H1 (cell line): ENCODE data around the gene TASP1. TPM values are rescaled to one million over a fixed set of nuclear protein-coding genes. Genes with fewer than 3 reads are reported as not detected.

Experiments
- CTCF ChIA-PET: fragments of 300-600 bp; sonication (Branson Sonifier 250); formaldehyde crosslinking; loops from one replicate; lab custom pipeline; 2021; ENCODE audit not compliant: partially characterized antibody; lab: Charles Lee
- POLR2A ChIA-PET: fragments of 300-600 bp; sonication (Branson Sonifier 250); formaldehyde crosslinking; loops from one replicate; lab custom pipeline; 2021; ENCODE audit warnings: inconsistent platforms; ENCODE audit not compliant: partially characterized antibody; lab: Charles Lee
- DNase-seq, 2 experiments: peaks; one replicate each; pipeline versions ENCODE4 v3.0.0 to v3.0.0-alpha.2; 2010 to 2022; ENCODE audit warnings: low spot score in 2 of 2, low read depth in 1 of 2, mixed read lengths in 1 of 2
- FAIRE-seq: peaks from 2 replicates; lab custom pipeline; 2011; peaks lifted over from hg19 to GRCh38; lab: Jason Lieb, UNC
- H2AFZ ChIP-seq: 2 replicates; pipeline ENCODE4 v1.8.1; 2012; ENCODE audit warnings: low read length, inconsistent platforms
- H2AK5ac ChIP-seq: 2 replicates; pipeline ENCODE4 v1.6.1; 2013; ENCODE audit warnings: low read depth, low read length
- H2BK120ac ChIP-seq: replicated peaks from 2 replicates; pipeline ENCODE3; 2013; ENCODE audit warnings: low read depth, low read length, inconsistent platforms
- H2BK12ac ChIP-seq: 2 replicates; pipeline ENCODE4 v1.6.1; 2013; ENCODE audit warnings: low read depth, low read length
- H2BK15ac ChIP-seq: 2 replicates; pipeline ENCODE4 v1.6.1; 2013; ENCODE audit warnings: low read length
- H2BK20ac ChIP-seq: 2 replicates; pipeline ENCODE4 v1.6.1; 2013; ENCODE audit warnings: low read length
- H2BK5ac ChIP-seq: 2 replicates; pipeline ENCODE4 v1.6.1; 2013; ENCODE audit warnings: low read depth, low read length
- H3K14ac ChIP-seq: 2 replicates; pipeline ENCODE4 v1.6.1; 2013; ENCODE audit warnings: inconsistent platforms; ENCODE audit not compliant: insufficient read length
- H3K18ac ChIP-seq: 2 replicates; pipeline ENCODE4 v1.6.1; 2013; ENCODE audit warnings: low read length; ENCODE audit errors: extremely low read depth
- H3K23ac ChIP-seq: 2 replicates; pipeline ENCODE4 v1.6.1; 2013; ENCODE audit warnings: inconsistent platforms; ENCODE audit not compliant: insufficient read length
- H3K23me2 ChIP-seq: 2 replicates; pipeline ENCODE4 v1.6.1; 2013; ENCODE audit warnings: low read depth, low read length
- H3K27ac ChIP-seq: 2 replicates; pipeline ENCODE4 v1.6.1; 2011; ENCODE audit warnings: low read depth, low read length, inconsistent platforms
- H3K27me3 ChIP-seq, 4 experiments: replicated peaks in 1 of 4; 1 replicate in 1 of 4; 2 replicates in 3 of 4; pipeline versions ENCODE4 v1.6.1 to v1.8.1; 2011 to 2013; ENCODE audit warnings: low read length in 3 of 4, mild to moderate bottlenecking in 3 of 4, inconsistent platforms in 2 of 4, mixed read lengths in 2 of 4, moderate library complexity in 1 of 4; ENCODE audit not compliant: control insufficient read depth in 3 of 4, insufficient read depth in 3 of 4; ENCODE audit errors: extremely low read depth in 1 of 4
- H3K36me3 ChIP-seq, 4 experiments: 2 replicates each; pipeline versions ENCODE4 v1.6.1 to v1.8.1; 2011 to 2013; ENCODE audit warnings: mild to moderate bottlenecking in 4 of 4, low read length in 3 of 4, moderate library complexity in 2 of 4, control low read depth in 1 of 4, inconsistent platforms in 1 of 4; ENCODE audit not compliant: insufficient read depth in 4 of 4, control insufficient read depth in 2 of 4
- H3K4ac ChIP-seq: replicated peaks from 2 replicates; pipeline ENCODE3; 2013; ENCODE audit warnings: low read length, low read depth, mixed read lengths, inconsistent platforms; ENCODE audit not compliant: insufficient read length
- H3K4me1 ChIP-seq, 4 experiments: replicated peaks in 1 of 4; 1 replicate in 1 of 4; 2 replicates in 3 of 4; pipeline versions ENCODE4 v1.6.1 to v1.8.1; 2011 to 2013; ENCODE audit warnings: low read length in 3 of 4, inconsistent platforms in 2 of 4, mixed read lengths in 1 of 4; ENCODE audit not compliant: insufficient read depth in 4 of 4, control insufficient read depth in 3 of 4
- H3K4me2 ChIP-seq, 2 experiments: 2 replicates each; pipeline versions ENCODE4 v1.6.1 to v1.8.1; 2011 to 2013; ENCODE audit warnings: low read depth in 2 of 2, low read length in 2 of 2, control low read depth in 1 of 2, inconsistent platforms in 1 of 2, mild to moderate bottlenecking in 1 of 2; ENCODE audit not compliant: insufficient read depth in 1 of 2
- H3K4me3 ChIP-seq, 4 experiments: fragments of 200-600, 300-600 bp in 1 of 4; sonication (generic), shearing (Covaris generic), sonication (Bioruptor Twin) in 1 of 4; 2 replicates each; pipeline versions ENCODE4 v1.5.1 to v1.8.1; 2011 to 2016; ENCODE audit warnings: low read length in 4 of 4, low read depth in 3 of 4, control low read depth in 2 of 4, inconsistent platforms in 2 of 4, mild to moderate bottlenecking in 2 of 4, mixed read lengths in 1 of 4, moderate library complexity in 1 of 4; ENCODE audit not compliant: insufficient read depth in 2 of 4; ENCODE audit errors: extremely low read depth in 1 of 4
- H3K56ac ChIP-seq: replicated peaks from 2 replicates; pipeline ENCODE3; 2013; ENCODE audit warnings: low read depth, mild to moderate bottlenecking, mixed read lengths, low read length, inconsistent platforms; ENCODE audit not compliant: insufficient read length
- H3K79me1 ChIP-seq: 2 replicates; pipeline ENCODE4 v1.6.1; 2013; ENCODE audit warnings: low read depth, low read length, control low read depth
- H3K79me2 ChIP-seq, 2 experiments: 2 replicates each; pipeline versions ENCODE4 v1.6.1 to v1.8.1; 2012 to 2013; ENCODE audit warnings: low read length in 2 of 2, mild to moderate bottlenecking in 2 of 2, inconsistent platforms in 1 of 2; ENCODE audit not compliant: insufficient read depth in 2 of 2, control insufficient read depth in 1 of 2
- H3K9ac ChIP-seq, 4 experiments: replicated peaks in 1 of 4; 1 replicate in 1 of 4; 2 replicates in 3 of 4; pipeline versions ENCODE4 v1.6.1 to v1.8.1; 2011 to 2013; ENCODE audit warnings: low read depth in 3 of 4, low read length in 3 of 4, control low read depth in 2 of 4, mild to moderate bottlenecking in 2 of 4, moderate library complexity in 2 of 4, inconsistent platforms in 1 of 4; ENCODE audit errors: extremely low read depth in 1 of 4
- H3K9me3 ChIP-seq, 2 experiments: 2 replicates each; pipeline versions ENCODE4 v1.6.1 to v1.8.1; 2012 to 2013; ENCODE audit warnings: mild to moderate bottlenecking in 2 of 2, moderate library complexity in 2 of 2, control low read depth in 1 of 2, inconsistent platforms in 1 of 2, low read depth in 1 of 2, low read length in 1 of 2, mixed read lengths in 1 of 2; ENCODE audit not compliant: insufficient read depth in 2 of 2
- H4K20me1 ChIP-seq, 2 experiments: replicated peaks in 1 of 2; 2 replicates each; pipeline versions ENCODE3 to v1.8.1; 2011 to 2013; ENCODE audit warnings: inconsistent platforms in 2 of 2, low read length in 2 of 2, mild to moderate bottlenecking in 1 of 2; ENCODE audit not compliant: insufficient read depth in 2 of 2, control insufficient read depth in 1 of 2
- H4K5ac ChIP-seq: 2 replicates; pipeline ENCODE4 v1.6.1; 2013; ENCODE audit warnings: low read length, low read depth, mixed read lengths, inconsistent platforms; ENCODE audit not compliant: insufficient read length
- H4K8ac ChIP-seq: 2 replicates; pipeline ENCODE4 v1.8.0; 2013; ENCODE audit warnings: mild to moderate bottlenecking, moderate library complexity, low read length, inconsistent platforms; ENCODE audit not compliant: insufficient read depth; ENCODE audit errors: extremely low read depth
- H4K91ac ChIP-seq: replicated peaks from 2 replicates; pipeline ENCODE3; 2013; ENCODE audit warnings: low read length, mixed read lengths, inconsistent platforms; ENCODE audit not compliant: insufficient read length
- CREB1 ChIP-seq: IDR thresholded peaks from 2 replicates; pipeline ENCODE4 v1.6.1; 2012; ENCODE audit warnings: inconsistent platforms
- FOSL1 ChIP-seq: IDR thresholded peaks from 2 replicates; pipeline ENCODE4 v1.6.1; 2011; ENCODE audit warnings: mild to moderate bottlenecking, low read depth, low read length, moderate library complexity; ENCODE audit not compliant: insufficient read depth
- GABPA ChIP-seq: IDR thresholded peaks from 2 replicates; pipeline ENCODE4 v1.6.1; 2011; ENCODE audit warnings: mild to moderate bottlenecking, low read length, moderate library complexity, borderline replicate concordance; ENCODE audit not compliant: insufficient read depth
- JUN ChIP-seq: IDR thresholded peaks from 2 replicates; pipeline ENCODE4 v1.6.1; 2011; ENCODE audit warnings: low read depth, mild to moderate bottlenecking, improper control_type of control experiment, low read length
- KDM1A ChIP-seq: fragments of 200-600, 300-600 bp; sonication (generic); IDR thresholded peaks from 2 replicates; pipeline ENCODE4 v1.7.1; 2016; ENCODE audit warnings: mild to moderate bottlenecking, low read length, borderline replicate concordance
- KDM4A ChIP-seq: IDR thresholded peaks from one replicate; pipeline ENCODE4 v1.7.1; 2012; ENCODE audit warnings: low read depth, mild to moderate bottlenecking, moderate library complexity, low read length, inconsistent platforms; ENCODE audit not compliant: severe bottlenecking
- PHF8 ChIP-seq: fragments of 200-600 bp; sonication (generic); conservative IDR thresholded peaks from 2 replicates; pipeline ENCODE4 v1.7.1; 2012; ENCODE audit warnings: low read depth, mild to moderate bottlenecking, inconsistent platforms, low read length, moderate library complexity
- POLR2A ChIP-seq, 2 experiments: IDR thresholded peaks; 1 replicate in 1 of 2; 2 replicates in 1 of 2; pipeline ENCODE4 v1.6.1; 2011; ENCODE audit warnings: low read depth in 2 of 2, low read length in 2 of 2, mild to moderate bottlenecking in 2 of 2; ENCODE audit errors: control extremely low read depth in 1 of 2
- POLR2AphosphoS5 ChIP-seq: IDR thresholded peaks from 2 replicates; pipeline ENCODE4 v1.6.1; 2011; ENCODE audit warnings: low read depth, low read length
- RBBP5 ChIP-seq: IDR thresholded peaks from 2 replicates; pipeline ENCODE4 v1.7.1; 2012; ENCODE audit warnings: low read depth, mild to moderate bottlenecking, inconsistent platforms, low read length, moderate library complexity, borderline replicate concordance
- SIN3A ChIP-seq, 2 experiments: IDR thresholded peaks in 1 of 2; conservative IDR thresholded peaks in 1 of 2; 2 replicates each; pipeline ENCODE4 v1.6.1; 2011 to 2012; ENCODE audit warnings: low read length in 2 of 2, improper control_type of control experiment in 1 of 2, low read depth in 1 of 2, mild to moderate bottlenecking in 1 of 2
- SP1 ChIP-seq: IDR thresholded peaks from 2 replicates; pipeline ENCODE4 v1.6.1; 2011; ENCODE audit warnings: low read depth, low read length
- SP2 ChIP-seq: IDR thresholded peaks from 2 replicates; pipeline ENCODE4 v1.6.1; 2012; ENCODE audit warnings: mild to moderate bottlenecking, low read length, inconsistent platforms
- TAF1 ChIP-seq: IDR thresholded peaks from 2 replicates; pipeline ENCODE4 v1.6.1; 2011; ENCODE audit warnings: mild to moderate bottlenecking, low read depth, low read length
- YY1 ChIP-seq: IDR thresholded peaks from 2 replicates; pipeline ENCODE4 v1.6.1; 2011; ENCODE audit warnings: low read depth, mild to moderate bottlenecking, low read length
- WGBS, 2 experiments: shearing (Covaris generic) in 1 of 2; methylation state at CpG; one replicate each; pipeline versions ENCODE4 v1.1.6 to v1.1.7; 2013 to 2015; ENCODE audit warnings: low lambda C conversion rate in 2 of 2, mixed read lengths in 2 of 2, inconsistent platforms in 1 of 2, low coverage in 1 of 2, missing lambda C conversion rate in 1 of 2; ENCODE audit not compliant: insufficient replicate concordance in 2 of 2, insufficient coverage in 1 of 2, insufficient read length in 1 of 2; ENCODE audit errors: extremely low coverage in 1 of 2, missing lambda C conversion rate in 1 of 2; 5-methylcytosine and 5-hydroxymethylcytosine counted together
- polyA plus RNA-seq, 7 experiments: library from polyadenylated mRNA; depleted of rRNA in 3 of 7; stranded (reverse) in 5 of 7; unstranded in 2 of 7; fragments of >200 nt in 5 of 7; fragments of 200-250 nt in 2 of 7; gene quantifications; 1 replicate in 5 of 7; 2 replicates in 1 of 7; 4 replicates in 1 of 7; pipeline versions ENCODE4 v1.2.1 to v1.2.3, GENCODE V29; 2011 to 2013; ENCODE audit warnings: missing spikeins in 2 of 7, mixed read lengths in 2 of 7
- total RNA-seq: library from RNA; stranded (reverse); fragmentation: NEBNext Ultra II Directional; extraction: Animal tissue kit (Norgen Biotek cat#: 25700); gene quantifications from 2 replicates; pipeline ENCODE4 v1.2.1, GENCODE V29; 2021
- TF ChIP-seq, protein P1 (sequence below): IDR thresholded peaks from 2 replicates; pipeline ENCODE4 v1.6.1; 2012; ENCODE audit warnings: inconsistent platforms

TASP1 gene
- total and polyA plus RNA-seq, 2 of the 8 experiments (the other 6 are each of a cell fraction or from before 2014, with no cell fraction given) = 4.5 to 10.9 TPM

DNA sequence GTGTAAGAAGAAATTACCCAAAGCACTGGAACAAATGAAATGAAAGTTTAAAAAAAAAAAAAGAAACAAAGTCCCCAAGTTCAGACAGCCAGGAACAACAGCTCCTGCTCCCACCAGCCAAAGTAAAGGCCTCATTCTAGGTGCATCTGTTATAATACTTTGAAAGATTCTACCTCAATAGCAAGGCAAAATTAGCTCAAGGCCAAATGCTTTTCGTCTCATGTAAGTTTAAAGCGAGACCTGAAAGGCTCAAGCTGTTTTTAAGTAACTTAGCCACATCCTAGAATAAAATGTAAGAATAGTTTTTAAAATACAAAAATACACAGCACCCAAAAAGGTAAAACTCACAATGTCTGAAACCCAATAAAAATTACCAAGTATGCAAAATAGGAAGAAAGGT, 64.7 kb downstream of the TASP1 start:
- CTCF ChIA-PET = interaction anchor here (0.5 to 2.8 kb wide), 2 partner anchors 27 to 107 kb away, joined by 3 to 9 read pairs; no protein-coding TSS in a partner anchor
- Histone ChIP-seq H2BK20ac (no peak overlapping the region), H3K56ac (no peak overlapping the region)
- no peak for TF ChIP-seq SP1
- no peak for TF ChIP-seq RBBP5
- TF ChIP-seq CREB1 = no peak
- no peak for TF ChIP-seq JUN
- TF ChIP-seq KDM4A = no peak
- no peak for TF ChIP-seq KDM1A
- no peak for TF ChIP-seq POLR2AphosphoS5
- no peak for TF ChIP-seq SP2
- TF ChIP-seq, protein P1, sequence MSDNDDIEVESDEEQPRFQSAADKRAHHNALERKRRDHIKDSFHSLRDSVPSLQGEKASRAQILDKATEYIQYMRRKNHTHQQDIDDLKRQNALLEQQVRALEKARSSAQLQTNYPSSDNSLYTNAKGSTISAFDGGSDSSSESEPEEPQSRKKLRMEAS = no peak
- TF ChIP-seq SIN3A (conservative IDR thresholded peaks at IDR 0.05 in 1 of 2, IDR thresholded peaks at IDR 0.05 in 1 of 2; ENCODE audit: low read depth in 1 of 2, low read length in 2 of 2) = no peak
- no peak for TF ChIP-seq PHF8
- no peak for TF ChIP-seq TAF1
- no peak for TF ChIP-seq POLR2A (IDR thresholded peaks at IDR 0.05; ENCODE audit: control extremely low read depth in 1 of 2, low read depth in 2 of 2, low read length in 2 of 2)
- no peak for TF ChIP-seq GABPA
- no peak for TF ChIP-seq FOSL1
- no peak for TF ChIP-seq YY1

More for the DNA sequence above, 64.7 kb downstream of the TASP1 start:
- Histone ChIP-seq H3K79me2 (no peaks in the 10 kb centered on the region), H3K27me3 (no peaks in the 10 kb centered on the region), H4K8ac (no peak overlapping the region), H2AK5ac (no peak overlapping the region), H3K18ac (no peak overlapping the region), H2AFZ (no peak overlapping the region), H4K20me1 (peaks cover 0 to 2% of the 10 kb centered on the region in 2 experiments), H2BK120ac (no peak overlapping the region), H4K5ac (no peak overlapping the region), H3K9me3 (peaks cover 3% of the 10 kb centered on the region in 2 experiments; a peak in 2 of 4 replicates), H3K23ac (no peak overlapping the region), H3K4me3 (no peak overlapping the region), H3K9ac (no peak overlapping the region), H4K91ac (no peak overlapping the region), H3K36me3 (peaks cover 0 to 4% (median 2%) of the 10 kb centered on the region in 4 experiments; a peak in 2 of 8 replicates), H3K23me2 (no peaks in the 10 kb centered on the region), H3K27ac (no peak overlapping the region), H2BK15ac (no peak overlapping the region), H3K14ac (no peak overlapping the region), H3K4me2 (no peak overlapping the region), H3K4me1 (no peaks in the 10 kb centered on the region; a peak in 1 of 7 replicates), H2BK12ac (no peak overlapping the region), H3K4ac (no peak overlapping the region), H3K79me1 (no peaks in the 10 kb centered on the region), H2BK5ac (no peak overlapping the region)
- WGBS, 2 experiments = 93% methylated on average over 2 of the region's 2 CpGs; no CpG with 5 or more reads in 1 of the 2 experiments
- FAIRE-seq (no peak), DNase-seq (no peak)
- POLR2A ChIA-PET = no interaction called here
